ENCODE measurements around the gene HDAC6. TPM values are rescaled to one million over a fixed set of nuclear protein-coding genes. Genes with fewer than 3 reads are reported as not detected.
A peak's percentile ranks its signal among the peaks of the same experiment; 100 is the strongest.

The HDAC6 gene
- total RNA-seq, 2 experiments from 2014 or later, result 62.0 to 108 TPM

- TF ChIP-seq CTCF (conservative IDR thresholded peaks at IDR 0.05; ENCODE audit: low read length), result no peak
- TF ChIP-seq EZH2phosphoT487 (IDR thresholded peaks at IDR 0.05; ENCODE audit: borderline replicate concordance, low read depth, low read length), result no peak
- no peaks in the 10 kb centered on the region for H3K79me2 ChIP-seq (ENCODE audit: insufficient read depth, low read depth, low read length)
- H4K20me1 ChIP-seq (ENCODE audit: insufficient read depth, low read length), result no peaks in the 10 kb centered on the region
- no peak overlapping the region for H3K27ac ChIP-seq (ENCODE audit: low read depth, low read length, poor library complexity, severe bottlenecking)
- H3K4me2 ChIP-seq (ENCODE audit: low read length), result no peak overlapping the region
- H3K9me3 ChIP-seq (ENCODE audit: low read length), result no peaks in the 10 kb centered on the region
- no peaks in the 10 kb centered on the region for H3K9me2 ChIP-seq (ENCODE audit: insufficient read depth, low read length)
- DNase-seq (ENCODE audit: low spot score), result peak; percentile 21
- CTCF ChIA-PET (ENCODE audit: unreplicated experiment), result no interaction called here
- POLR2A ChIA-PET, result no interaction called here
- no peak overlapping the region for H3K4me3 ChIP-seq (ENCODE audit: low read depth, low read length, poor library complexity, severe bottlenecking)
- H3K4me1 ChIP-seq (ENCODE audit: insufficient read depth, low read length, poor library complexity, severe bottlenecking), result no peaks in the 10 kb centered on the region
- no peak overlapping the region for H2AFZ ChIP-seq (ENCODE audit: low read length)
- peaks cover 2% of the 10 kb centered on the region; the same call in 1 of the 2 replicates for H3K36me3 ChIP-seq (ENCODE audit: insufficient read depth, low read length)
- TSS peak; percentile 75 for BruUV-seq (replicated peaks)
- intact Hi-C loops (cut with micrococcal nuclease; ENCODE audit: unreplicated experiment), result no loop called here
Observed at GRCh38 chrX:48823053-48823452, 21.2 kb downstream of the HDAC6 start.

- POLR2A ChIA-PET, result no interaction called here
- no peaks in the 10 kb centered on the region for H3K9me2 ChIP-seq (ENCODE audit: insufficient read depth, low read length)
- no peak overlapping the region for H2AFZ ChIP-seq (ENCODE audit: low read length)
- H3K4me3 ChIP-seq (ENCODE audit: low read depth, low read length, poor library complexity, severe bottlenecking), result no peak overlapping the region
- TF ChIP-seq CTCF (conservative IDR thresholded peaks at IDR 0.05; ENCODE audit: low read length) (no peak), EZH2phosphoT487 (IDR thresholded peaks at IDR 0.05; ENCODE audit: borderline replicate concordance, low read depth, low read length) (no peak)
- BruUV-seq (replicated peaks), result no TSS peak
- no peak overlapping the region for H3K4me2 ChIP-seq (ENCODE audit: low read length)
- DNase-seq (ENCODE audit: low spot score), result no peak
- H3K4me1 ChIP-seq (ENCODE audit: insufficient read depth, low read length, poor library complexity, severe bottlenecking), result no peaks in the 10 kb centered on the region
- no peak overlapping the region for H3K27ac ChIP-seq (ENCODE audit: low read depth, low read length, poor library complexity, severe bottlenecking)
- intact Hi-C loops (cut with micrococcal nuclease; ENCODE audit: unreplicated experiment), result no loop called here
- no peaks in the 10 kb centered on the region for H4K20me1 ChIP-seq (ENCODE audit: insufficient read depth, low read length)
- CTCF ChIA-PET (ENCODE audit: unreplicated experiment), result no interaction called here
- H3K79me2 ChIP-seq (ENCODE audit: insufficient read depth, low read depth, low read length), result no peaks in the 10 kb centered on the region
- H3K9me3 ChIP-seq (ENCODE audit: low read length), result no peaks in the 10 kb centered on the region
- peaks cover 2% of the 10 kb centered on the region; the same call in 1 of the 2 replicates for H3K36me3 ChIP-seq (ENCODE audit: insufficient read depth, low read length)
Observed at GRCh38 chrX:48824066-48824465, 22.2 kb downstream of the HDAC6 start.

GRCh38 chrX:48826135-48826875 lies 24.4 kb downstream of the HDAC6 start, which contains the start of gene ERAS:
Gene ERAS, plus strand, starts transcription at chrX:48826513. Its CDS starts 2,611 bp downstream, at chrX:48829124.
- H3K4me3 ChIP-seq (ENCODE audit: low read depth, low read length, poor library complexity, severe bottlenecking), result no peak within 1 kb of the TSS
- TF ChIP-seq EZH2phosphoT487 (IDR thresholded peaks at IDR 0.05; ENCODE audit: borderline replicate concordance, low read depth, low read length) (no peak), CTCF (conservative IDR thresholded peaks at IDR 0.05; ENCODE audit: low read length) (no peak)
- no peak within 1 kb of the TSS for H3K27ac ChIP-seq (ENCODE audit: low read depth, low read length, poor library complexity, severe bottlenecking)
- CTCF ChIA-PET (ENCODE audit: unreplicated experiment), result no interaction called here
- no peaks in the 10 kb centered on the region for H3K79me2 ChIP-seq (ENCODE audit: insufficient read depth, low read depth, low read length)
- no peaks in the 10 kb centered on the region for H4K20me1 ChIP-seq (ENCODE audit: insufficient read depth, low read length)
- no TSS peak for BruUV-seq (replicated peaks)
- H3K4me2 ChIP-seq (ENCODE audit: low read length), result no peak within 1 kb of the TSS
- no peaks in the 10 kb centered on the region for H3K9me2 ChIP-seq (ENCODE audit: insufficient read depth, low read length)
- intact Hi-C loops (cut with micrococcal nuclease; ENCODE audit: unreplicated experiment), result no loop called here
- peaks cover 2% of the 10 kb centered on the region; the same call in 1 of the 2 replicates for H3K36me3 ChIP-seq (ENCODE audit: insufficient read depth, low read length)
- no peak for DNase-seq (ENCODE audit: low spot score)
- H2AFZ ChIP-seq (ENCODE audit: low read length), result no peak within 1 kb of the TSS
- no peaks in the 10 kb centered on the region for H3K4me1 ChIP-seq (ENCODE audit: insufficient read depth, low read length, poor library complexity, severe bottlenecking)
- POLR2A ChIA-PET, result no interaction called here
- H3K9me3 ChIP-seq (ENCODE audit: low read length), result no peaks in the 10 kb centered on the region

Data from OCI-LY7 (cell line).